ENCODE results near the gene N4BP2L2. TPM values are rescaled to one million over a fixed set of nuclear protein-coding genes. Genes with fewer than 3 reads are reported as not detected.

The N4BP2L2 gene
- total and polyA plus RNA-seq, 2 of the 8 experiments (the other 6 are each of a cell fraction or from before 2014, with no cell fraction given): 14.6 to 67.6 TPM

DNA sequence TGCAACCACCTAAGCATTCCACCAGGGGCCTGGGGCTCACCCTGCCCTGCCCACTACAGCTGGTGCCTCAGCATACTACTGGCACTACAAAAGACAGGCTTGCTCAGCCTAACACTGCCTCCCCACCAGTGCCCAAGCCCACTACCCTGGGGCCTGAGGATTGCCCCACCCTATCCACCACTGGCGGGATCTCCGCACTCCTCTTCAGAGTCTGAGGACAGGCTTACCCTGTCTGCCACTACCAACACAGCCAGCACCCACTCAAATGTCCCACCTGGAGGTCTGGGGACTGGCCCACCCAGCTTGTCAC lies 83.0 kb downstream of the N4BP2L2 start:
- Histone ChIP-seq H3K79me2 (ENCODE audit: control insufficient read depth in 1 of 2, insufficient read depth in 2 of 2, low read length in 2 of 2) (no peaks in the 10 kb centered on the region), H4K8ac (ENCODE audit: extremely low read depth, insufficient read depth, low read length) (no peak overlapping the region), H3K56ac (replicated peaks; ENCODE audit: insufficient read length, low read depth, low read length) (no peak overlapping the region), H3K36me3 (ENCODE audit: control insufficient read depth in 2 of 4, insufficient read depth in 4 of 4, low read length in 3 of 4) (no peaks in the 10 kb centered on the region), H2BK20ac (ENCODE audit: low read length) (no peak overlapping the region), H4K20me1 (replicated peaks in 1 of 2; ENCODE audit: control insufficient read depth in 1 of 2, insufficient read depth in 2 of 2, low read length in 2 of 2) (no peaks in the 10 kb centered on the region), H3K4me3 (ENCODE audit: extremely low read depth in 1 of 4, insufficient read depth in 2 of 4, low read depth in 3 of 4, low read length in 4 of 4) (no peak overlapping the region), H2AK5ac (ENCODE audit: low read depth, low read length) (no peak overlapping the region), H2BK120ac (replicated peaks; ENCODE audit: low read depth, low read length) (no peak overlapping the region), H3K23me2 (ENCODE audit: low read depth, low read length) (no peaks in the 10 kb centered on the region), H3K27me3 (replicated peaks in 1 of 4; ENCODE audit: control insufficient read depth in 3 of 4, extremely low read depth in 1 of 4, insufficient read depth in 3 of 4, low read length in 3 of 4) (no peaks in the 10 kb centered on the region), H3K4me1 (replicated peaks in 1 of 4; ENCODE audit: control insufficient read depth in 3 of 4, insufficient read depth in 4 of 4, low read length in 3 of 4) (no peaks in the 10 kb centered on the region), H3K14ac (ENCODE audit: insufficient read length) (no peak overlapping the region), H3K27ac (ENCODE audit: low read depth, low read length) (no peak overlapping the region), H2AFZ (ENCODE audit: low read length) (no peak overlapping the region), H3K9me3 (ENCODE audit: insufficient read depth in 2 of 2, low read depth in 1 of 2, low read length in 1 of 2) (peaks cover 0 to 2% of the 10 kb centered on the region in 2 experiments; a peak in 1 of 4 replicates), H3K79me1 (ENCODE audit: low read depth, low read length) (no peaks in the 10 kb centered on the region), H3K4me2 (ENCODE audit: insufficient read depth in 1 of 2, low read depth in 2 of 2, low read length in 2 of 2) (no peak overlapping the region), H2BK12ac (ENCODE audit: low read depth, low read length) (no peak overlapping the region), H3K18ac (ENCODE audit: extremely low read depth, low read length) (no peak overlapping the region), H2BK15ac (ENCODE audit: low read length) (no peak overlapping the region), H4K5ac (ENCODE audit: insufficient read length, low read depth, low read length) (no peak overlapping the region), H3K23ac (ENCODE audit: insufficient read length) (no peak overlapping the region), H4K91ac (replicated peaks; ENCODE audit: insufficient read length, low read length) (no peak overlapping the region), H2BK5ac (ENCODE audit: low read depth, low read length) (no peak overlapping the region), H3K4ac (replicated peaks; ENCODE audit: insufficient read length, low read depth, low read length) (no peak overlapping the region), H3K9ac (replicated peaks in 1 of 4; ENCODE audit: extremely low read depth in 1 of 4, low read depth in 3 of 4, low read length in 3 of 4) (no peak overlapping the region)
- no peak for DNase-seq (ENCODE audit: low read depth in 1 of 2, low spot score in 2 of 2)
- POLR2A ChIA-PET (ENCODE audit: partially characterized antibody): interaction anchor here (0.6 to 2.3 kb wide), 2 partner anchors 27 to 154 kb away, joined by 3 to 6 read pairs; partner anchors contain the start of gene N4BP2L1
- CTCF ChIA-PET (ENCODE audit: partially characterized antibody): no interaction called here
- 90% methylated on average over 2 of the region's 2 CpGs; no CpG with 5 or more reads in 1 of the 2 experiments for WGBS, 2 experiments (ENCODE audit: extremely low coverage in 1 of 2, insufficient coverage in 1 of 2, insufficient read length in 1 of 2, insufficient replicate concordance in 2 of 2, low coverage in 1 of 2, low lambda C conversion rate in 2 of 2, missing lambda C conversion rate in 1 of 2)
- FAIRE-seq: no peak
- no peak for TF ChIP-seq BACH1 (IDR thresholded peaks at IDR 0.05; ENCODE audit: low read length)
- no peak for TF ChIP-seq ZNF274 (IDR thresholded peaks at IDR 0.05; ENCODE audit: borderline replicate concordance, extremely low read depth, low read length)
- TF ChIP-seq, protein P1, sequence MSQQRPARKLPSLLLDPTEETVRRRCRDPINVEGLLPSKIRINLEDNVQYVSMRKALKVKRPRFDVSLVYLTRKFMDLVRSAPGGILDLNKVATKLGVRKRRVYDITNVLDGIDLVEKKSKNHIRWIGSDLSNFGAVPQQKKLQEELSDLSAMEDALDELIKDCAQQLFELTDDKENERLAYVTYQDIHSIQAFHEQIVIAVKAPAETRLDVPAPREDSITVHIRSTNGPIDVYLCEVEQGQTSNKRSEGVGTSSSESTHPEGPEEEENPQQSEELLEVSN (IDR thresholded peaks at IDR 0.05): no peak
- TF ChIP-seq, protein P2, sequence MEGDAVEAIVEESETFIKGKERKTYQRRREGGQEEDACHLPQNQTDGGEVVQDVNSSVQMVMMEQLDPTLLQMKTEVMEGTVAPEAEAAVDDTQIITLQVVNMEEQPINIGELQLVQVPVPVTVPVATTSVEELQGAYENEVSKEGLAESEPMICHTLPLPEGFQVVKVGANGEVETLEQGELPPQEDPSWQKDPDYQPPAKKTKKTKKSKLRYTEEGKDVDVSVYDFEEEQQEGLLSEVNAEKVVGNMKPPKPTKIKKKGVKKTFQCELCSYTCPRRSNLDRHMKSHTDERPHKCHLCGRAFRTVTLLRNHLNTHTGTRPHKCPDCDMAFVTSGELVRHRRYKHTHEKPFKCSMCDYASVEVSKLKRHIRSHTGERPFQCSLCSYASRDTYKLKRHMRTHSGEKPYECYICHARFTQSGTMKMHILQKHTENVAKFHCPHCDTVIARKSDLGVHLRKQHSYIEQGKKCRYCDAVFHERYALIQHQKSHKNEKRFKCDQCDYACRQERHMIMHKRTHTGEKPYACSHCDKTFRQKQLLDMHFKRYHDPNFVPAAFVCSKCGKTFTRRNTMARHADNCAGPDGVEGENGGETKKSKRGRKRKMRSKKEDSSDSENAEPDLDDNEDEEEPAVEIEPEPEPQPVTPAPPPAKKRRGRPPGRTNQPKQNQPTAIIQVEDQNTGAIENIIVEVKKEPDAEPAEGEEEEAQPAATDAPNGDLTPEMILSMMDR (IDR thresholded peaks at IDR 0.05; ENCODE audit: control extremely low read depth in 1 of 3, insufficient read depth in 1 of 3, low read depth in 1 of 3, low read length in 3 of 3): no peak
- TF ChIP-seq TAF1 (IDR thresholded peaks at IDR 0.05; ENCODE audit: low read depth, low read length): no peak
- no peak for TF ChIP-seq SP2 (IDR thresholded peaks at IDR 0.05; ENCODE audit: low read length)
- no peak for TF ChIP-seq RFX5 (IDR thresholded peaks at IDR 0.05; ENCODE audit: borderline replicate concordance, low read depth, low read length)
- TF ChIP-seq, protein P3, sequence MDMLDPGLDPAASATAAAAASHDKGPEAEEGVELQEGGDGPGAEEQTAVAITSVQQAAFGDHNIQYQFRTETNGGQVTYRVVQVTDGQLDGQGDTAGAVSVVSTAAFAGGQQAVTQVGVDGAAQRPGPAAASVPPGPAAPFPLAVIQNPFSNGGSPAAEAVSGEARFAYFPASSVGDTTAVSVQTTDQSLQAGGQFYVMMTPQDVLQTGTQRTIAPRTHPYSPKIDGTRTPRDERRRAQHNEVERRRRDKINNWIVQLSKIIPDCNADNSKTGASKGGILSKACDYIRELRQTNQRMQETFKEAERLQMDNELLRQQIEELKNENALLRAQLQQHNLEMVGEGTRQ (IDR thresholded peaks at IDR 0.05; ENCODE audit: low read length): no peak
- TF ChIP-seq TAF7 (optimal IDR thresholded peaks at IDR 0.05; ENCODE audit: borderline replicate concordance, low read depth, low read length): no peak
